Smooth muscle cell (in vitro differentiated cells): Measurements from ENCODE around the gene PTGR3. TPM values are rescaled to one million over a fixed set of nuclear protein-coding genes. Genes with fewer than 3 reads are reported as not detected.

Experiments
- DNase-seq: peaks from one replicate; lab custom pipeline; 2025; ENCODE audit not compliant: unreplicated experiment; lab: John Stamatoyannopoulos, UW
- H2AFZ ChIP-seq: fragments of 200-600 bp; sonication (generic); 2 replicates; pipeline ENCODE4 v1.6.0; 2016; ENCODE audit warnings: antibody characterized with exemption, low read depth, mild to moderate bottlenecking
- H3F3A ChIP-seq: fragments of 200-600 bp; sonication (generic); 2 replicates; pipeline ENCODE4 v1.6.0; 2017; ENCODE audit warnings: antibody characterized with exemption, low read depth
- H3K27ac ChIP-seq: fragments of 200-600 bp; sonication (generic); 2 replicates; pipeline ENCODE4 v1.5.1; 2016; ENCODE audit warnings: low read depth, mild to moderate bottlenecking
- H3K27me3 ChIP-seq: fragments of 200-600 bp; sonication (generic); 2 replicates; pipeline ENCODE4 v1.6.1; 2016; ENCODE audit warnings: low read depth, mild to moderate bottlenecking
- H3K36me3 ChIP-seq: fragments of 200-600 bp; sonication (generic); 2 replicates; pipeline ENCODE4 v1.5.1; 2016; ENCODE audit warnings: low read depth
- H3K4me1 ChIP-seq: fragments of 200-600 bp; sonication (generic); 2 replicates; pipeline ENCODE4 v1.5.1; 2016; ENCODE audit warnings: low read depth
- H3K4me2 ChIP-seq: fragments of 200-600 bp; sonication (generic); 2 replicates; pipeline ENCODE4 v1.6.0; 2016; ENCODE audit warnings: mild to moderate bottlenecking
- H3K4me3 ChIP-seq: fragments of 200-600 bp; sonication (generic); 2 replicates; pipeline ENCODE4 v1.5.1; 2016; ENCODE audit warnings: mild to moderate bottlenecking
- H3K79me2 ChIP-seq: fragments of 200-600 bp; sonication (generic); 2 replicates; pipeline ENCODE4 v1.6.0; 2016; ENCODE audit warnings: low read depth, mild to moderate bottlenecking
- H3K9ac ChIP-seq: fragments of 200-600 bp; sonication (generic); 2 replicates; pipeline ENCODE4 v1.6.0; 2016; ENCODE audit warnings: low read depth
- H3K9me3 ChIP-seq: fragments of 200-600 bp; sonication (generic); replicated peaks from 2 replicates; pipeline ENCODE4 v1.5.1; 2016; ENCODE audit warnings: low read depth
- H4K20me1 ChIP-seq: fragments of 200-600 bp; sonication (generic); 2 replicates; pipeline ENCODE4 v1.6.0; 2016; ENCODE audit warnings: low read depth
- CTCF ChIP-seq: fragments of 200-600 bp; sonication (generic); IDR thresholded peaks from 2 replicates; pipeline ENCODE4 v1.5.1; 2017; ENCODE audit warnings: borderline replicate concordance, mild to moderate bottlenecking, antibody characterized with exemption; ENCODE audit not compliant: insufficient read depth, poor library complexity, severe bottlenecking
- WGBS: methylation state at CpG from one replicate; pipeline ENCODE4 v1.1.7; 2016; ENCODE audit warnings: low lambda C conversion rate; 5-methylcytosine and 5-hydroxymethylcytosine counted together
- polyA plus RNA-seq: library from polyadenylated mRNA; unstranded; fragments of >200 nt; fragmentation: Nextera tagmentation; extraction: Ambion mirVana; gene quantifications from 2 replicates; pipeline ENCODE4 v1.2.1, GENCODE V29; 2016
- total RNA-seq: library from RNA; depleted of rRNA; stranded (reverse); fragments of >200 nt; gene quantifications from 2 replicates; pipeline ENCODE4 v1.2.3, GENCODE V29; 2014

PTGR3 gene
- total and polyA plus RNA-seq, 2 experiments from 2014 or later: 29.6 to 35.0 TPM

- DNase-seq: no peak
- Histone ChIP-seq H3K9me3 (no peaks in the 10 kb centered on the region), H3K9ac (no peak overlapping the region), H3K27me3 (no peaks in the 10 kb centered on the region), H3K27ac (no peak overlapping the region), H2AFZ (no peak overlapping the region), H3F3A (no peaks in the 10 kb centered on the region), H3K79me2 (no peaks in the 10 kb centered on the region), H3K4me1 (no peaks in the 10 kb centered on the region), H3K36me3 (no peaks in the 10 kb centered on the region), H3K4me2 (no peak overlapping the region), H3K4me3 (no peak overlapping the region), H4K20me1 (no peaks in the 10 kb centered on the region)
- TF ChIP-seq CTCF: no peak
- WGBS: 89% methylated on average over 8 of the region's 8 CpGs
Measured at GRCh38 chr18:75176849-75177248, 32.1 kb downstream of the PTGR3 start.

- no peak for DNase-seq
- WGBS: 91% methylated on average over 4 of the region's 4 CpGs
Measured at GRCh38 chr18:75173738-75174137, 35.2 kb downstream of the PTGR3 start.

GRCh38 chr18:75173125-75173432 lies 35.9 kb downstream of the PTGR3 start:
- no peak for DNase-seq
- H3K27ac ChIP-seq: no peak overlapping the region
- H2AFZ ChIP-seq: no peak overlapping the region
- H3K79me2 ChIP-seq: no peaks in the 10 kb centered on the region
- H3K9ac ChIP-seq: no peak overlapping the region
- no peaks in the 10 kb centered on the region for H3K36me3 ChIP-seq
- WGBS: 61% methylated on average over 5 of the region's 5 CpGs
- H3K27me3 ChIP-seq: no peaks in the 10 kb centered on the region
- no peak for TF ChIP-seq CTCF
- H3K4me1 ChIP-seq: no peaks in the 10 kb centered on the region
- no peaks in the 10 kb centered on the region for H3K9me3 ChIP-seq
- no peak overlapping the region for H3K4me2 ChIP-seq
- H4K20me1 ChIP-seq: no peaks in the 10 kb centered on the region
- no peaks in the 10 kb centered on the region for H3F3A ChIP-seq
- H3K4me3 ChIP-seq: no peak overlapping the region

More at GRCh38 chr18:75173738-75174137, 35.2 kb downstream of the PTGR3 start:
- no peak overlapping the region for H3K27ac ChIP-seq
- H3F3A ChIP-seq: no peaks in the 10 kb centered on the region
- no peaks in the 10 kb centered on the region for H3K9me3 ChIP-seq
- H3K9ac ChIP-seq: no peak overlapping the region
- no peak for TF ChIP-seq CTCF
- H3K36me3 ChIP-seq: no peaks in the 10 kb centered on the region
- no peaks in the 10 kb centered on the region for H3K79me2 ChIP-seq
- no peaks in the 10 kb centered on the region for H3K27me3 ChIP-seq
- H2AFZ ChIP-seq: no peak overlapping the region
- no peaks in the 10 kb centered on the region for H3K4me1 ChIP-seq
- no peaks in the 10 kb centered on the region for H4K20me1 ChIP-seq
- no peak overlapping the region for H3K4me3 ChIP-seq
- H3K4me2 ChIP-seq: no peak overlapping the region

- no peak for DNase-seq
- no peak overlapping the region for H3K4me2 ChIP-seq
- no peak overlapping the region for H3K27ac ChIP-seq
- 84% methylated on average over 17 of the region's 17 CpGs for WGBS
- H3K9ac ChIP-seq: no peak overlapping the region
- TF ChIP-seq CTCF: no peak
- no peaks in the 10 kb centered on the region for H3K4me1 ChIP-seq
- no peaks in the 10 kb centered on the region for H3K36me3 ChIP-seq
- H3K4me3 ChIP-seq: no peak overlapping the region
- no peaks in the 10 kb centered on the region for H4K20me1 ChIP-seq
- no peaks in the 10 kb centered on the region for H3K27me3 ChIP-seq
- no peak overlapping the region for H2AFZ ChIP-seq
- H3K9me3 ChIP-seq: no peaks in the 10 kb centered on the region
- H3K79me2 ChIP-seq: no peaks in the 10 kb centered on the region
- H3F3A ChIP-seq: no peaks in the 10 kb centered on the region
Measured at GRCh38 chr18:75172299-75173124, 36.4 kb downstream of the PTGR3 start.
